ENCODE data around the gene ZNF865.

- TF ChIP-seq CTCF (IDR thresholded peaks at IDR 0.05) (no peak), EZH2 (IDR thresholded peaks at IDR 0.05; ENCODE audit: borderline replicate concordance, insufficient read depth, low read depth, low read length, poor library complexity, severe bottlenecking) (no peak)
Observed at GRCh38 chr19:55646889-55647731, 41.7 kb downstream of the ZNF865 start.
